Measurements from ENCODE around the gene C14orf132.

Gene C14orf132

DNA sequence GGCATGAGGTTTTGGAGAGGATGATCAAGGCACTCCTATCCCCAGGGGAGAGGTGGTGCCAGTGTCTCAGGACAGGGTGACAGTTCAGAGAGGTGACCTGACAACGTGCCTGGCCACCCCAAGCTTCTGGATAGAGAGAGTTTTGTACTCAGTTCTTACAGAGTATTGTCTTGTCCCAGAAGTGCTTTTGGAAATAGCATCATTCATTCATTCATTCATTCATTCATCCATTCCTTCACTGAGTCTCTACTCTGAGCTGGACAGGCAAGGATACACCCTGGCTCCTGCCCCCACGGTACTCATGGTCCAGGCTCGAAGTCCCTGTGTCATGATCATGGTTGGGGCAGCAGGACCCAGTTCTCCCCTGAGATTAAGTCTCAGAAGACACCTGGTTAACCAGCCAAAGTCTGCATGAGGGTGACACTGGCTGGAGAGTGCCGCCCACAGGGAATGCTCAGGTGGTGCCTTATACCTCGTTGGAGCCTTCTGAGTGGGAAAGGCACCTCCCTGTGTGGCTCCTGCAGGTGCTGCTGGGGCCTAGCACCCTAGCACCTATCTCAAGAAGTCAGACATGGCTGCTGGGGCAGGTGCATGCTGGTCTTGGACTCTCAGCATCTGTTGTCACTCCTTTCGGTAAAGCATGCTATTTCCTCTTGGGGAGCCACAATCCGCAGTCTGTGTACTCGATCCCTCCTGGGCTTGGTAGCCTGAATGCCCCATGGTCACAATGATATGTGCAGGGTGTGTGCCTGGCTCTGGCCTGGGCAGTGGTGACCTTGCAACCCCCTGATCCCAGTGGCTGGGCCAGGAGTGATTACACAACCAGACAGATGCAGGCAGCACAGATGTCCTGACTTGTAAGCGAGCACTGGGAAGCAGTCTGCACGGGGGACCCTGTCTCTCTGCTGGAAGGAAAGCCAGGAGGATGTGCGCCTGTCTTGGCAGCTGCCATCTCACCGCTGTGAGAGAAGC lies 57.8 kb downstream of the C14orf132 start:
- in situ Hi-C loops (cut with HindIII; ENCODE audit: low sequenced_read_pairs) = loop anchor here (5.0 kb wide), 1 partner anchor 40 kb away; no protein-coding TSS in a partner anchor

DNA sequence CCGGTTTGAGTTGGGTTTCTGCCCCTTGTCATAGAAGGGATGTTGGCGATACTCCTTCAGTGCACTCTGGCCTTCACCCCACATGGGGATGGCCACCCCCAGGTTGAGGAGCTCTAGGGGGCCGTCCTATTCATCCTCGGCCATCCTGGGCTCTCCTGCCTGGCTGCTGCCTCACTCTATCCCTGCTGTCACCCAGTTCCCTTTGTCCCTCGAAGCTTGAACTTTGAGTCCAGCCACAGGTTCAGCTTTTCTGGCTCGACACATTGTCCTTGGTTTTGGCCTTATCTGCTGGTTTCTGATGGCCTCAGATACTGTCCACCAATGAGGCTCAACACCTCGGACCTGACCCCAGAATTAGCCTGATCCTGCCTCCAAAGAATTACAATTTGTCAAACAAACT lies 58.6 kb downstream of the C14orf132 start:
- in situ Hi-C loops (cut with HindIII; ENCODE audit: low sequenced_read_pairs) = loop anchor here (5.0 kb wide), 1 partner anchor 40 kb away; no protein-coding TSS in a partner anchor

DNA sequence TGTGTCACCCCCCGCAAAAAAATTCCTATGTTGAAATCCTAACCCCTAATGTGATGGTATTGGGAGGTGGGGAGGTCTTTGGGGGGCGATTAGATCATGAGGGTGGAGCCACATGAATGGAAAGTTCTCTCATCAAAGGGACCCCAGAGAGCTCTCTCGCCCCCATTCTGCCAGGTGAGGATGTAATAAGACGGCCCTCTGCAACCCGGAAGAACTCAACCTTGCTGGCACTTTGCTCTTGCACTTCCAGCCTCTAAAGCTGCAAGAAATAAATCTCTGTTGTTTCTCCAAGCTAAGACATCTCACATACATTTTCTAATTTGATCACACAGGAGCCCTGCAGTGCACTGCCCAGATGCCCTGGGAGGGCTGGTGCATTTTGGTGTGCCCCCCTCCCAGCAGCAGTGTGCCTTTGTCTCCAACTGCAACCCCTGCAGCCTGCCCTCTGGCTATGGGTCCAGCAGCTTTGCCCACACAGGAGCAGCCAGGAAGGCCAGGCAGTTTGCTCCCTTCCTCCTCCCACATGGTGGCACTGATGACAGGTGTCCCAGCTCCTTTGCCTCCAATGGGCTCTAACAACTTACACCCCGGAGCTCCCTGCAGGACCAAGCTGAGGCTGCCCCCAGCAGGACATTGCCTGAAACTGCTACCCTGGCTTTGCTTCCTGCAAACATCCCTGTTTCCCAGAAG lies 59.3 kb downstream of the C14orf132 start:
- in situ Hi-C loops (cut with HindIII; ENCODE audit: low sequenced_read_pairs) = loop anchor here (5.0 kb wide), 1 partner anchor 41 kb away; no protein-coding TSS in a partner anchor

DNA sequence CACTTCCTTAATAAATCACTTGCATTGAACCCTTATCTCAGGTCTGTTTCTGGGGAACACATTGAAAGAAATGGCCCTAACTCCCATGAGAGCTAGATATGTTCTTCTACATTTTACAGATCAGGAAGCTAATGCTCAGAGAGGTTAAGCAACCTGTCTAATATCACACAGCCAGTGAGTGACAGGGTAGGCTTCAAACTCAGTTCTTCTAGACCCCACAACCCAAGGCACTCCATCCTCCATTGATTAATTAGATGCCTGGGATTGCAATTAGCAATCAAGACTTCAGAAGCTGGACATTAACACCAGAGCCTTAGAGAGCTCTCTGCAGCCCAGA lies 59.8 kb downstream of the C14orf132 start:
- in situ Hi-C loops (cut with HindIII; ENCODE audit: low sequenced_read_pairs) = loop anchor here (5.0 kb wide), 1 partner anchor 42 kb away; no protein-coding TSS in a partner anchor

DNA sequence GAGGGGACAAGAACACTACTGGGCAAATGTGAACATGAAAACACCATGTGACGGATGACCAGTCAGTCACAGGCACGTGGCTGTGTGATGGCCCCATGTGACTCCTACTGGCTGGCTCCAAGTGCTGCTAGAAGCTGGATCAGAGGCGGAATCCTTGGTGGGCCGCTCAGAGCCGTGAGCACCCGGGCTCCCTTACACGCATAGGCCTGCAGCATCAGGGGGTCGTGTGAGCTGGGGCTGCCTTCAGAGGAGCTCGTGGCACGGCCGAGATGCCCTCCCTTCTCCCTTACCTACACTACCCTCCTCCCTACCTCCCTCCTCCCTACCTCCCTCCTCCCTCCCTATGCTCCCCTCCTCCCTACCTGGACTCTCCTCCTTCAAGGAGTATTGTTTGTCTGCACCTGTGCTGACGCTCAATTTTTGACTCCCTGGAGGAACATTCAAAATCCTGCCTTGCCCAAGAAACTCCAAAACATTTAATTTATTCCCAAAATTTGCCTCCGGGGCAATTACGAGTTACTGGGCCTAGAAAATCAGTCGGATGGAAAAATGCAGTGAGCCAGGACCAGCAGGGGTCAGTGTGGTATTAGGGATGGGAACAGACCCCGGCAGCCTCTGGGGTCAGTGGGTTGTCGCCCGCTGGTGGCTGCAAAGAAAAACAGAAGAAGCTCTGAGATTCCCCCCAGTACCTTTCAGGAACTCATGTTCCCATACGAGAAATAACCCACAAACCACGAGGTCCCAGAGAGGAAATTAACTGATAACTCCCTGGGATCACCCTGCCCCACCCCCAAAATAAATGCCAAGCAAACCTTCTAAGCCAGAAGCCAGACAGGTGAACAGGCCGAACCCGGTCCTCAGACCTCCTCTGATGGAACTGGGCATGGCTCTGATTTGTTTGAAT lies 61.3 kb downstream of the C14orf132 start:
- in situ Hi-C loops (cut with HindIII; ENCODE audit: low sequenced_read_pairs) = loop anchor here (5.0 kb wide), 1 partner anchor 172 kb away; no protein-coding TSS in a partner anchor

DNA sequence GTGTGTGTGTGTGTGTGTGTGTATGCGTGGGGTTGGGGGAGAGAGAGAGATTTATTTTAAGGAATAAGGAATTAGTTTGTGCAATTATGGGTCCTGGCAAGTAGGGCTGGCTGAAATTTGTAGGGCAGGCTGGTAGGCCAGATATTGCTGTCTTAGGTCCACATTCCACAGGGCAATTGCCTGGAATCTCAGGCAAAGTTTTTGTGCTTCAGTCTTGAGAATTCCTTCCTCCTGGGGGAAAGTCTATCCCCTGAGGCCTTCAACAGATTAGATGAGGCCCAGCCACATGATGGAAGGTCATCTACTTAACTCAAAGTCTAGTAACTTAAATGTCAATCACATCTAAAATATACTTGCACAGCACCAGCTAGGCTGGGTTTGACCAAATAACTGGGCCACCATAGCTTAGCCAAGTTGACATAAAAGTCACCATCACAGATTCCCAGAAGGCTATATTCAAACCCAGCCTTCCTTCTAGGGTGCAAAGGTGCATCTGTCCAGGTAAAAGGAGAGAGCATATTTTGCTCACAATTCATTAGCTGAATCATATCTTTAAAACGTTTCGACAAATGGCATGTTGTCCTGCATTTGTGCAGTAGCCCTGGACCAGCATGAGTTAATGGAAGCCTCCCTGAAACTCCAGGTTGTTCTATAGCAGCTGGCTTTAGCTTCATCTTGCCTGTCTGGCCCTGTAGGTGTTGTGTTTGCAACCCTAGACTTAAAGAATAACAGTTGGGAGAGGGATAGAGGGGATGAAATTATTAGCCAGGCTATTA lies 63.1 kb downstream of the C14orf132 start:
- in situ Hi-C loops (cut with HindIII; ENCODE audit: low sequenced_read_pairs) = loop anchor here (5.0 kb wide), 1 partner anchor 170 kb away; no protein-coding TSS in a partner anchor

DNA sequence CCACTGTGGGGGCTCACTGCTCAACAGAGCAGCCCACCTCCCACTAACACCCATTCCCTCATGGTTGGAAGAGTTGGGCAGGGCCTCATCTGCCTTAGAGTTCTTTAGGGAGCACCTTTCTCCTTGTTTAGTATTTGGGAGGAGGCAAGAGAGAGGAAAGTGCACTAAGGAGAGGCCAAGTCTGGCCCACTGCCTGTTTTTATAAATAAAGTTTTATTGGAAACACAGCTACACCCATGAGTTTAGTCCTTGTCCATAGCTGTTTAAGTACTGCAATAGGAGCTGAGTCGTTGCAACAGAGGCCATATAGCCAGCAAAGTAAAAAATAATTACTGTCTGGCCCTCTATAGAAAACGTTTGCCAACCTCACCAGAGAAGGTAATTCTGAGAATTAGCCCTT lies 63.9 kb downstream of the C14orf132 start:
- in situ Hi-C loops (cut with HindIII; ENCODE audit: low sequenced_read_pairs) = loop anchor here (5.0 kb wide), 1 partner anchor 169 kb away; no protein-coding TSS in a partner anchor

DNA sequence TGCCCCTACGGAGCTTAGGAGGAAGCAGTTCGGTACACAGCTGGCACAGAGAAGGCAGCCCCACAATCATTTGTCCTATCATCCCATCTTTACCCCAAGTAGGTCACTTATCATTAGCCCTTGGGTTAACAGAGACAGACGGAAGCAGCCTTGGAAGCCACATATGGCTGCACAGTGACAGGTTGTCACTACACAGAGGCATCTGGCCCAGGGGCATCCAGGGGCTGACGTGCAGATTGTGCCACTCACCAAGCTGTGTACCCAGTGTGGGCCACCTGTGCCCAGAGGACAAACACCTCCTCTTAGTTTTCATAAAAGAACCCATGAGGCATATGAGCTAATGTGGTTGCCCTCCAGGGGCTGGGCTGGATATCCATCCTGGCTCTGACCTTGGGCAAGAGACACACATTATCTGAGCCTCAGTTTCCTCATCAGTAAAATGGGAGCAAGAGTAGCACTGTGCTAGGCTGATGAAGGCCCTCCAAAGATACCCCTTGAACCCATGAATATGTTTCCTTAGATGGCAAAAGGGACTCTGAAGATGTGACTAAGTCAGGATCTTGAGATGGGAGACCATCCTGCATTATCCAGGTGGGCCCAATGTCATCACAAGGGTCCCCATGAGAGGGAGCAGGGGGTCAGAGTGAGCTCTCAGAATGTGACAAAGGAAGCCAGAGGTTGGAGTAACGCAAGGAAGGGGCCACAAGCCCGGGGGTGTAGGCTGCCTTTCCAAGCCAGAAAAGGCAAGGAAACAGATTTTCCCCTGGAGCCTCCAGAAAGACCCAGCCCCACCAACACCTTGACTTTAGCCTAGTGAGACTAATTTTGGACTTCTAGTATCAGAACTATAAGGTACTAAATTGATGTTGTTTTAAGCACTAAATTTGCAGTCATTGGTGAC lies 64.6 kb downstream of the C14orf132 start:
- in situ Hi-C loops (cut with HindIII; ENCODE audit: low sequenced_read_pairs) = loop anchor here (5.0 kb wide), 1 partner anchor 168 kb away; no protein-coding TSS in a partner anchor

DNA sequence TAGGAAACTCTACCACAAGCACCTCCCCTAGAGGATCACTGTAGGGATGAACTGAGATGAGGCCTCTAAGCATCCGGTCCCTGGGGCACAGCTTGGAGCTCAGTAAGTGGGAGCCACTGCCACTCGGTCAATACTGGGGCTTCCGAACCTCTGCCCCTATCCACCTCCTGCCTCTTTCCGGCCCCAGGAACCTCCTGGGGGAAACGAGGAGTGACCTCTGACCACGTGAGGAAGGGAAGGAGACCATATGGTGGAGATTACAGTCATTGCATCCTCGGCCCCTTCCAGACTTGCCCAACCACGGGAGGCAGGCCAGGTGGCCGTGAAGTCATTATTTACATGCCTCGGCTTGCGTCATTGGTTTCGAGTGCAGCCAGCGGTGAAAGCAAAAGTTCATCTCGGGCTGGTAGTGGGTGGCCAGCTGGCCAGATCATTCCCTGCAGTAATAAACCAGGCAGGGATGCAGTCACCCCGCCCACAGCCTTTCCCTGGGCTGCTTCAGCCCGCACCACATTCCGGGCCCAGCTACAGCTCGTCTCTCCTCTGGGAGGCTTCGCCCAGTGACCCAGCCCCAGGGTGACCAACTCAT lies 65.4 kb downstream of the C14orf132 start:
- in situ Hi-C loops (cut with HindIII; ENCODE audit: low sequenced_read_pairs) = loop anchor here (5.0 kb wide), 1 partner anchor 168 kb away; no protein-coding TSS in a partner anchor

DNA sequence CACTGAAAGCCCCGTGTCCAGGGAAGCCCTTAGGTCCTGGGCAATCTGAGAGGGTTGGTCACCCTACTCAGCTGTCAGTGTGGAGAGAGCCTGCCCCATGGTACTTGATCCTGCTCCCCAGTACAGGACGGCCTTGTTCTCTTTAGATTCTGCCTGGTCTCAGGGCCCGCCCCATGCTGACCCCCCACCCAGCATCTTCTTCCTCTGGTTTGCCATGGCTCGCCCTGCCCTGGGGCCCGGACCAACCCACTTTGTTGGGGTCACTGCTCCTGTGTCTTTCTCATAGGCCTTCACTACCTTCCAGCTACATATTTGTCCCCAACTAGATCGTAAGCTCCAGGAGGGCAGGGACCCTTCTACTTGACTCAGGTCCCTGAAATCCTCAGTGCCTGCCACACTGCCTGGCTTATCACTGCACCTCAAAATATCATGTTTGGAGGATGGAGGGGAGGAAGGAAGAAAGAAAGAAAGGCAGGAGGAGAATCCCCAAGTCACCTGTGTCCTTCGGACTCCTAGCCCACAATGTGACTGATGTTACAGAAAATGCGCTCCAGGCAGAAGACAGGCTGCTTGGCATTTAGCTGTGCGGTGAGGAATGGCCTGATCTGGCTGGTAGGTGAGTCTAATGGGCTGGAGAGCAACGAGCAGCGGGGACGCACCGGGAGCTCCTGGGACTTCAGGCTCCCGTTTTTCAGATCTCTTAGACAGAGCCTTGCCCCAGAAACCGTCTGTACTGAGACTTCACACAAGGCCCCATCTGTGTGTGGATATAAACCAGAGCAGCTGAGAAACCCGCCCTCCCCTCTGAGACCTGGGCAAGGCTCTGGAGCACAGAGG lies 66.1 kb downstream of the C14orf132 start:
- in situ Hi-C loops (cut with HindIII; ENCODE audit: low sequenced_read_pairs) = no loop called here

DNA sequence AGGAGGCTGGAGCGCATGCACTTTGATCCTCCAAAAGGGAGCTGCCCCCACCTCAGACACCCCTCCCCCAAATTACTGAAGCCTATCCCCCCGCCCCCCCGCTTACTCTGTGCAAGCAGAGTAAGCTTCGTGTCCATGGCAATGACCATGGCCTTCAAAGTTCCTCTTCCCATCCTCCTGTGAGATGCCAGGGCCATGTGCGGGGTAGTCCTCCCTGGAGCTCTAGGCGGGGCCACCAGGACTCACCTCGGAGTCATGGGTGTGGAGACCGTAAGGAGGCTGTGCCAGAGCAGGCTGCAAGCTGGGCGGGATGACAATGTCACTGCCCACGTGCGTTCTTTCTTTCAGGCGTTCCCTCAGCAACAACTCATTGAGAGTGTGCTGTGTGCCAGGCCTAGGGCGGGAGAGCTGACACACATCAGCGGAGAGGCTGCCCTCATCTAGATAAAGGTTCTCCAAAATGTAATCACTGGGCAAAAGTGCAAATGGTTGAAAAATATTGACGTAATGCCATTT lies 66.8 kb downstream of the C14orf132 start:
- in situ Hi-C loops (cut with HindIII; ENCODE audit: low sequenced_read_pairs) = no loop called here

DNA sequence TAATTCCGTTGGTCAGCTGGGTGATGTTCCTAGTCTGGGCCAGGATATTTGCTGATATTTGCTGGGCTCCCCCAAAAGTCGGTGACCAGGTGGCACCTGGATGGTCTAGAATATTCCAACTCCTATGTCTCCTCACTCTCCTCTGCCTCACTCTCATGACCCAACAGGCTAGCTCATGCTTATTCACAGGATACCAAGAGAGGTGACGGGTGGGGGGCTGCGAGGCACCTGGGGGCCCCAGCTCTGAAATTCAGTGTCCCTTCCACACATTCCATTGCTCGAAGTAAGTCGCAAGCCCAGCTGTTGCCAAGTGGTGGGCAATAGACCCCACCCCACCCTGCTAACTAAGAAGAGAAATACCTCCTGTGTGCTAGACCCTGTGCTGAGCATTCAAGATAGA lies 67.7 kb downstream of the C14orf132 start:
- in situ Hi-C loops (cut with HindIII; ENCODE audit: low sequenced_read_pairs) = no loop called here

DNA sequence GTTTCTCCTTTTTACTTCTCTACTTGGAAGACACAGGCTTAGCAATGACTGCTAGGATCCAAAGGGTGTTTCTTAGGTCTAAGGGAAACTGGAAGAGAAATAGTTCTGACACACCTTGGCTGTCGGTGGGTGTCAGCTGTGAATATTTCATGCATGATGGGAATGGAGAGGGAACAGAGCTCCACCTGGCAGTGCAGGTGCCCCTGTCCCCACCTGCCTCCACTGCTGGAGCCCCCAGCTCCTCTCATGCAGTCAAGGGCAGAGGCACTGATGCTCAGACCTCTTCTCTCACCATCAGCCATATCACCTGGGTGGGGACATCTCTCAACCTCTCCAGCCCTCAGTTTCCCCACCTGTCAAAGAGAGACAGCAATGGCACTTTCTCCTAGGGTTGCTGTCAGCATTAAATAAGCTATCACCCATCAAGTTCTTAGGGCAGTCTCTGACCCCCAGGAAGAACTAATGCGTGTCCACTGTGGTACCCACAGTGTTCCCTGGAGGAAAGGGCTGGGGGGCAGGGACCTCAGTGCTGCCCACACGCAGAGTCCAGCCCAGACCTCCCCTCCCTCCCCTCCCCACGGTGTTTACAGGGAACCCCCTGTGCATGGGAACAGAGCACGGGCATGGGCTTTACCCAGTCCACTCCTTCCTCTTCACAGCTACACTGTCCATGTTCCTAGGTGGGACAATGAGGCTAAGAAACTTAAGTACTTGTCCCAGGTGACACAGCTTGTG lies 69.1 kb downstream of the C14orf132 start:
- in situ Hi-C loops (cut with HindIII; ENCODE audit: low sequenced_read_pairs) = no loop called here

DNA sequence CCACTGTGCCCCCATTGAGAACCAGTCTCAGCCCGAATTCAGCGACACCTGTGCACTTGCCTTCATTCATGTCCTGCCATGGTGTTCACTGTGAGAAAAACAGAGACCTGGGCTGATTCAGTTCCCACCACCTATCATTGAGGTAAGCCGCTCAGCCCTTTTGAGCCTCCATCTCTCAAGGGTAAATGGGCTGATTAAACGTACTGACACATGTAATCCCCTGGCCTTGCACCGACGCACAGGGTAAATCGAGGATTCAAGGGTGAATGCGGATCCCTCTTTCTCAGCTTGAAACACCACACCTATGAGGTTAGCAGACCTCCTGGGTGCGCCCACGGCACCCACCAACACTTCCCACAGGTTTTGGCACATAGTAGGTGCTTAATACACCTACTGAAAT lies 69.7 kb downstream of the C14orf132 start:
- in situ Hi-C loops (cut with HindIII; ENCODE audit: low sequenced_read_pairs) = no loop called here

DNA sequence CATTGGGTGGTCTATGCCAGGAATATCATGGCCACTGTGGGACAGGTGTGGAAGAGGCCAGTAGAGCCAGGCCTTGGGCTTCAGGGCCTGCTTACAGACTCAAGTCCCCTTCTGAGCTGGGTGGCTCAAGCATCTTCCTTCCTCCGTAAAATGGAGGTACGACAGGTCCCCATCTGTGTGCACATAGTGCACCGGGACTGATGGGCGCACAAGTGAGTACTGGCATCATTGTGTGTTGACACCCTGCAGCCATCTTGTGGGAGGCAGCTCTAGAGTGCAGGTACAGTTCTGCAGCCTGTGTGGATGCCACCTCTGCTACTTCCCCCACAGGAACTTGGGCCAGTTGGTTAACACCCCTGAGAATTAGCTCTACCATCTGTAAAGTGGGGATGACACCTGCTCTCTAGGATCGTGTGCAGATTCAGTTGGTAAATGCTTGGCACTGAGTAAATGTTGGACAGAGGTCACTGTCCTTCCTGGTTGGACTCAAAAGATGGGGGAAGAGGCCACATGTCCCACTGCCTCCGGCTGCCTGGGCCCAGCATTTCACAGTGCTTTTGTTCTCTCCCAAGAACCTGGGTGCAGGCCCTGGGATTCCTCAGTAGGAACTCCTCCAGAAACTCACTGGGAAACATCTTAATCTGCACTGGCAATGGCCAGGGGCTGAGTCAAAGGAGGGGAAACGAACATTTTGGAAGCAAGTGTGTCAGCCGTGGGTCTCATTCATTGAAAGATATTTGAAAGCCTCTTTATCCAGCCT lies 70.6 kb downstream of the C14orf132 start:
- in situ Hi-C loops (cut with HindIII; ENCODE audit: low sequenced_read_pairs) = no loop called here

DNA sequence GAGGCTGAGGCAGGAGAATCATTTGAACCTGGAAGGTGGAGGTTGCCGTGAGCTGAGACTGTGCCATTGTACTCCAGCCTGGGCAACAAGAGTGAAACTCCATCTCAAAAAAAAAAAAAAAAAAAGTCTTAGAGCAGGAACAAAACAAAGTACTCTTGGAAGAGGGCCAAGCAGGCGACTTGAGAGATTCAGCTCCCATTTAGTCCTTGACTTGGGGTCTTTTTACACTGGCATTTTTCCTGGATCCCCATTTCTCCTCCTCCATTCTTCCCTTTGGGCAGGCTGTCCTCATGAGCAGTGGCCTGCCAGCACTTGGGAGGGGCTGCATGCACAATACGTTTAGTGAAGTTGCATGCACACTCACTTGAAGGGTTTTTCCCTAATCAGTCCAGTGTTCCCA lies 72.9 kb downstream of the C14orf132 start:
- in situ Hi-C loops (cut with HindIII; ENCODE audit: low sequenced_read_pairs) = no loop called here
